Keratinocyte (primary cell): ENCODE measurements around the gene PIH1D1. TPM values are rescaled to one million over a fixed set of nuclear protein-coding genes. Genes with fewer than 3 reads are reported as not detected.

Source experiments
- DNase-seq: peaks from one replicate; pipeline ENCODE4 v3.0.0-alpha.2; 2011; ENCODE audit warnings: low read depth, missing footprints, low spot score
- FAIRE-seq: peaks from 2 replicates; lab custom pipeline; 2011; peaks lifted over from hg19 to GRCh38; lab: Jason Lieb, UNC
- H2AFZ ChIP-seq: 2 replicates; pipeline ENCODE4 v1.6.0; 2012; ENCODE audit warnings: low read length, control low read depth, inconsistent platforms; ENCODE audit not compliant: control insufficient read depth
- H3K27ac ChIP-seq: 2 replicates; pipeline ENCODE4 v1.5.1; 2011; ENCODE audit warnings: low read length; ENCODE audit not compliant: control insufficient read depth, insufficient read depth
- H3K27me3 ChIP-seq: 3 replicates; pipeline ENCODE4 v1.6.0; 2011; ENCODE audit warnings: low read length; ENCODE audit not compliant: control insufficient read depth, insufficient read depth; ENCODE audit errors: extremely low read depth
- H3K36me3 ChIP-seq, 2 experiments: 2 replicates in 1 of 2; 3 replicates in 1 of 2; pipeline ENCODE4 v1.5.1; 2011; ENCODE audit warnings: low read length in 2 of 2, mild to moderate bottlenecking in 1 of 2; ENCODE audit not compliant: control insufficient read depth in 2 of 2, insufficient read depth in 2 of 2; ENCODE audit errors: extremely low read depth in 1 of 2
- H3K4me1 ChIP-seq: 3 replicates; pipeline ENCODE4 v1.5.1; 2011; ENCODE audit warnings: low read length; ENCODE audit not compliant: control insufficient read depth, insufficient read depth; ENCODE audit errors: extremely low read depth
- H3K4me2 ChIP-seq: 3 replicates; pipeline ENCODE4 v1.6.0; 2011; ENCODE audit warnings: low read depth, low read length; ENCODE audit not compliant: control insufficient read depth, insufficient read depth; ENCODE audit errors: extremely low read depth
- H3K4me3 ChIP-seq, 3 experiments: fragments of 200-600 bp in 1 of 3; sonication (generic) in 1 of 3; 2 replicates in 2 of 3; 3 replicates in 1 of 3; pipeline ENCODE4 v1.5.1; 2011 to 2016; ENCODE audit warnings: low read length in 3 of 3, mild to moderate bottlenecking in 3 of 3, control low read depth in 2 of 3, inconsistent platforms in 1 of 3, low read depth in 1 of 3, mixed read lengths in 1 of 3, mixed run types in 1 of 3, moderate library complexity in 1 of 3; ENCODE audit not compliant: control insufficient read depth in 2 of 3, insufficient read depth in 2 of 3; ENCODE audit errors: extremely low read depth in 1 of 3
- H3K79me2 ChIP-seq: 2 replicates; pipeline ENCODE4 v1.6.0; 2012; ENCODE audit warnings: low read length; ENCODE audit not compliant: control insufficient read depth, insufficient read depth
- H3K9ac ChIP-seq: 3 replicates; pipeline ENCODE4 v1.6.0; 2011; ENCODE audit warnings: low read length; ENCODE audit not compliant: control insufficient read depth, insufficient read depth; ENCODE audit errors: extremely low read depth
- H3K9me1 ChIP-seq: 3 replicates; pipeline ENCODE4 v1.6.0; 2011; ENCODE audit warnings: low read length; ENCODE audit not compliant: control insufficient read depth, insufficient read depth; ENCODE audit errors: extremely low read depth
- H3K9me3 ChIP-seq: 2 replicates; pipeline ENCODE4 v1.5.1; 2012; ENCODE audit warnings: low read depth, low read length; ENCODE audit not compliant: control insufficient read depth
- H4K20me1 ChIP-seq: 3 replicates; pipeline ENCODE4 v1.6.0; 2011; ENCODE audit warnings: low read length; ENCODE audit not compliant: control insufficient read depth, insufficient read depth; ENCODE audit errors: extremely low read depth
- CTCF ChIP-seq, 3 experiments: IDR thresholded peaks in 1 of 3; conservative IDR thresholded peaks in 1 of 3; optimal IDR thresholded peaks in 1 of 3; 2 replicates in 2 of 3; 3 replicates in 1 of 3; pipeline versions ENCODE3 to v1.5.1; 2011; ENCODE audit warnings: low read length in 3 of 3, mild to moderate bottlenecking in 3 of 3, moderate library complexity in 2 of 3, control low read depth in 1 of 3, inconsistent platforms in 1 of 3; ENCODE audit not compliant: insufficient read depth in 2 of 3; ENCODE audit errors: extremely low read depth in 1 of 3
- EZH2 ChIP-seq: IDR thresholded peaks from one replicate; pipeline ENCODE4 v1.6.1; 2012; ENCODE audit warnings: inconsistent platforms, mild to moderate bottlenecking, low read length, moderate library complexity
- dilution Hi-C: fragments of 300-500 bp; cut with MboI; formaldehyde crosslinking; loops from one replicate; pipeline ENCODE4 v1.7.0; 2020; ENCODE audit warnings: low sequenced_read_pairs; ENCODE audit not compliant: extremely low pct_ligation_motif_present
- polyA plus RNA-seq, 5 experiments: library from polyadenylated mRNA; depleted of rRNA in 3 of 5; stranded (reverse) in 3 of 5; stranded (forward) in 1 of 5; unstranded in 1 of 5; fragments of >200 nt; gene quantifications; 1 replicate in 1 of 5; 2 replicates in 3 of 5; 3 replicates in 1 of 5; pipeline versions ENCODE4 v1.2.1 to v1.2.3, GENCODE V29; 2011 to 2012; ENCODE audit warnings: missing spikeins in 2 of 5, low read depth in 1 of 5, low replicate concordance in 1 of 5

PIH1D1 gene
- polyA plus RNA-seq, 1 donor (not counting 4 experiments of a cell fraction or from before 2014, with no cell fraction given): 37.8 TPM

DNA sequence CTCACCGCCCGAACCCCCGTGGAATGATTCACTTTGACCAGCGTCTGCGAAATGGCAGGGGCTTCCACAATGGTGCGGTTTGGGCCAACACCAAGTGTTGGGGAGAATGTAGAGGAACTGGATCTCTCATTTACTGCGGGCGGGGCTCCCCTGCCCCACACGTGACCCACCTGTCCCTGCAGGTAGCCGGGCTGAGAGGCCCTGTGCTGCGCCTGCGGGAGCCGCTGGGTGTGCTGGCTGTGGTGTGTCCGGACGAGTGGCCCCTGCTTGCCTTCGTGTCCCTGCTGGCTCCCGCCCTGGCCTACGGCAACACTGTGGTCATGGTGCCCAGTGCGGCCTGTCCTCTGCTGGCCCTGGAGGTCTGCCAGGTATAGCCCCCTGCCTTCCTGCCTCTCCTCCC lies 16.6 kb upstream of the PIH1D1 start:
- Histone ChIP-seq H3K4me1 (peaks cover 15% of the 10 kb centered on the region), H3K9me3 (no peaks in the 10 kb centered on the region), H2AFZ (peak overlapping the region; percentile 73), H3K4me3 (peak overlapping the region in 2 of 3 experiments; percentile 12 to 25), H3K36me3 (peaks cover 0 to 2% of the 10 kb centered on the region in 2 experiments), H3K79me2 (no peaks in the 10 kb centered on the region), H4K20me1 (no peaks in the 10 kb centered on the region), H3K4me2 (peak overlapping the region; percentile 73), H3K9ac (peak overlapping the region; percentile 47), H3K27ac (peak overlapping the region; percentile 69), H3K9me1 (no peaks in the 10 kb centered on the region), H3K27me3 (no peaks in the 10 kb centered on the region)
- DNase-seq (peak; percentile 59), FAIRE-seq (peak; percentile 87)
- no peak for TF ChIP-seq EZH2
- peak in 1 of 3 experiments; percentile 30 for TF ChIP-seq CTCF (optimal IDR thresholded peaks at IDR 0.05 in 1 of 3, IDR thresholded peaks at IDR 0.05 in 1 of 3, conservative IDR thresholded peaks at IDR 0.05 in 1 of 3; ENCODE audit: extremely low read depth in 1 of 3, insufficient read depth in 2 of 3, low read length in 3 of 3)
- dilution Hi-C loops: no loop called here

GRCh38 chr19:49465371-49465770 lies 13.8 kb upstream of the PIH1D1 start:
- H4K20me1 ChIP-seq: no peaks in the 10 kb centered on the region
- H3K27me3 ChIP-seq: no peaks in the 10 kb centered on the region
- no peaks in the 10 kb centered on the region for H3K79me2 ChIP-seq
- H3K27ac ChIP-seq: no peak overlapping the region
- no peak overlapping the region for H3K4me2 ChIP-seq
- no peak overlapping the region for H3K9ac ChIP-seq
- dilution Hi-C loops: no loop called here
- H3K9me3 ChIP-seq: no peaks in the 10 kb centered on the region
- H3K36me3 ChIP-seq: peaks cover 0 to 2% of the 10 kb centered on the region in 2 experiments
- H3K9me1 ChIP-seq: no peaks in the 10 kb centered on the region
- H3K4me1 ChIP-seq: peaks cover 15% of the 10 kb centered on the region
- no peak for TF ChIP-seq CTCF (optimal IDR thresholded peaks at IDR 0.05 in 1 of 3, IDR thresholded peaks at IDR 0.05 in 1 of 3, conservative IDR thresholded peaks at IDR 0.05 in 1 of 3; ENCODE audit: extremely low read depth in 1 of 3, insufficient read depth in 2 of 3, low read length in 3 of 3)
- no peak for TF ChIP-seq EZH2
- no peak for FAIRE-seq
- H3K4me3 ChIP-seq: no peak overlapping the region
- no peak overlapping the region for H2AFZ ChIP-seq
- DNase-seq: no peak
